H1 (cell line): ENCODE data around the gene MRGPRX2. TPM values are rescaled to one million over a fixed set of nuclear protein-coding genes. Genes with fewer than 3 reads are reported as not detected.

Experiments
- CTCF ChIA-PET: fragments of 300-600 bp; sonication (Branson Sonifier 250); formaldehyde crosslinking; loops from one replicate; lab custom pipeline; 2021; ENCODE audit not compliant: partially characterized antibody; lab: Charles Lee
- POLR2A ChIA-PET: fragments of 300-600 bp; sonication (Branson Sonifier 250); formaldehyde crosslinking; loops from one replicate; lab custom pipeline; 2021; ENCODE audit warnings: inconsistent platforms; ENCODE audit not compliant: partially characterized antibody; lab: Charles Lee
- DNase-seq, 2 experiments: peaks; one replicate each; pipeline versions ENCODE4 v3.0.0 to v3.0.0-alpha.2; 2010 to 2022; ENCODE audit warnings: low spot score in 2 of 2, low read depth in 1 of 2, mixed read lengths in 1 of 2
- FAIRE-seq: peaks from 2 replicates; lab custom pipeline; 2011; peaks lifted over from hg19 to GRCh38; lab: Jason Lieb, UNC
- H2AFZ ChIP-seq: 2 replicates; pipeline ENCODE4 v1.8.1; 2012; ENCODE audit warnings: low read length, inconsistent platforms
- H2AK5ac ChIP-seq: 2 replicates; pipeline ENCODE4 v1.6.1; 2013; ENCODE audit warnings: low read depth, low read length
- H2BK120ac ChIP-seq: replicated peaks from 2 replicates; pipeline ENCODE3; 2013; ENCODE audit warnings: low read depth, low read length, inconsistent platforms
- H2BK12ac ChIP-seq: 2 replicates; pipeline ENCODE4 v1.6.1; 2013; ENCODE audit warnings: low read depth, low read length
- H2BK15ac ChIP-seq: 2 replicates; pipeline ENCODE4 v1.6.1; 2013; ENCODE audit warnings: low read length
- H2BK20ac ChIP-seq: 2 replicates; pipeline ENCODE4 v1.6.1; 2013; ENCODE audit warnings: low read length
- H2BK5ac ChIP-seq: 2 replicates; pipeline ENCODE4 v1.6.1; 2013; ENCODE audit warnings: low read depth, low read length
- H3K14ac ChIP-seq: 2 replicates; pipeline ENCODE4 v1.6.1; 2013; ENCODE audit warnings: inconsistent platforms; ENCODE audit not compliant: insufficient read length
- H3K18ac ChIP-seq: 2 replicates; pipeline ENCODE4 v1.6.1; 2013; ENCODE audit warnings: low read length; ENCODE audit errors: extremely low read depth
- H3K23ac ChIP-seq: 2 replicates; pipeline ENCODE4 v1.6.1; 2013; ENCODE audit warnings: inconsistent platforms; ENCODE audit not compliant: insufficient read length
- H3K23me2 ChIP-seq: 2 replicates; pipeline ENCODE4 v1.6.1; 2013; ENCODE audit warnings: low read depth, low read length
- H3K27ac ChIP-seq: 2 replicates; pipeline ENCODE4 v1.6.1; 2011; ENCODE audit warnings: low read depth, low read length, inconsistent platforms
- H3K27me3 ChIP-seq, 4 experiments: replicated peaks in 1 of 4; 1 replicate in 1 of 4; 2 replicates in 3 of 4; pipeline versions ENCODE4 v1.6.1 to v1.8.1; 2011 to 2013; ENCODE audit warnings: low read length in 3 of 4, mild to moderate bottlenecking in 3 of 4, inconsistent platforms in 2 of 4, mixed read lengths in 2 of 4, moderate library complexity in 1 of 4; ENCODE audit not compliant: control insufficient read depth in 3 of 4, insufficient read depth in 3 of 4; ENCODE audit errors: extremely low read depth in 1 of 4
- H3K36me3 ChIP-seq, 4 experiments: 2 replicates each; pipeline versions ENCODE4 v1.6.1 to v1.8.1; 2011 to 2013; ENCODE audit warnings: mild to moderate bottlenecking in 4 of 4, low read length in 3 of 4, moderate library complexity in 2 of 4, control low read depth in 1 of 4, inconsistent platforms in 1 of 4; ENCODE audit not compliant: insufficient read depth in 4 of 4, control insufficient read depth in 2 of 4
- H3K4ac ChIP-seq: replicated peaks from 2 replicates; pipeline ENCODE3; 2013; ENCODE audit warnings: low read length, low read depth, mixed read lengths, inconsistent platforms; ENCODE audit not compliant: insufficient read length
- H3K4me1 ChIP-seq, 4 experiments: replicated peaks in 1 of 4; 1 replicate in 1 of 4; 2 replicates in 3 of 4; pipeline versions ENCODE4 v1.6.1 to v1.8.1; 2011 to 2013; ENCODE audit warnings: low read length in 3 of 4, inconsistent platforms in 2 of 4, mixed read lengths in 1 of 4; ENCODE audit not compliant: insufficient read depth in 4 of 4, control insufficient read depth in 3 of 4
- H3K4me2 ChIP-seq, 2 experiments: 2 replicates each; pipeline versions ENCODE4 v1.6.1 to v1.8.1; 2011 to 2013; ENCODE audit warnings: low read depth in 2 of 2, low read length in 2 of 2, control low read depth in 1 of 2, inconsistent platforms in 1 of 2, mild to moderate bottlenecking in 1 of 2; ENCODE audit not compliant: insufficient read depth in 1 of 2
- H3K4me3 ChIP-seq, 4 experiments: fragments of 200-600, 300-600 bp in 1 of 4; sonication (generic), shearing (Covaris generic), sonication (Bioruptor Twin) in 1 of 4; 2 replicates each; pipeline versions ENCODE4 v1.5.1 to v1.8.1; 2011 to 2016; ENCODE audit warnings: low read length in 4 of 4, low read depth in 3 of 4, control low read depth in 2 of 4, inconsistent platforms in 2 of 4, mild to moderate bottlenecking in 2 of 4, mixed read lengths in 1 of 4, moderate library complexity in 1 of 4; ENCODE audit not compliant: insufficient read depth in 2 of 4; ENCODE audit errors: extremely low read depth in 1 of 4
- H3K56ac ChIP-seq: replicated peaks from 2 replicates; pipeline ENCODE3; 2013; ENCODE audit warnings: low read depth, mild to moderate bottlenecking, mixed read lengths, low read length, inconsistent platforms; ENCODE audit not compliant: insufficient read length
- H3K79me1 ChIP-seq: 2 replicates; pipeline ENCODE4 v1.6.1; 2013; ENCODE audit warnings: low read depth, low read length, control low read depth
- H3K79me2 ChIP-seq, 2 experiments: 2 replicates each; pipeline versions ENCODE4 v1.6.1 to v1.8.1; 2012 to 2013; ENCODE audit warnings: low read length in 2 of 2, mild to moderate bottlenecking in 2 of 2, inconsistent platforms in 1 of 2; ENCODE audit not compliant: insufficient read depth in 2 of 2, control insufficient read depth in 1 of 2
- H3K9ac ChIP-seq, 4 experiments: replicated peaks in 1 of 4; 1 replicate in 1 of 4; 2 replicates in 3 of 4; pipeline versions ENCODE4 v1.6.1 to v1.8.1; 2011 to 2013; ENCODE audit warnings: low read depth in 3 of 4, low read length in 3 of 4, control low read depth in 2 of 4, mild to moderate bottlenecking in 2 of 4, moderate library complexity in 2 of 4, inconsistent platforms in 1 of 4; ENCODE audit errors: extremely low read depth in 1 of 4
- H3K9me3 ChIP-seq, 2 experiments: 2 replicates each; pipeline versions ENCODE4 v1.6.1 to v1.8.1; 2012 to 2013; ENCODE audit warnings: mild to moderate bottlenecking in 2 of 2, moderate library complexity in 2 of 2, control low read depth in 1 of 2, inconsistent platforms in 1 of 2, low read depth in 1 of 2, low read length in 1 of 2, mixed read lengths in 1 of 2; ENCODE audit not compliant: insufficient read depth in 2 of 2
- H4K20me1 ChIP-seq, 2 experiments: replicated peaks in 1 of 2; 2 replicates each; pipeline versions ENCODE3 to v1.8.1; 2011 to 2013; ENCODE audit warnings: inconsistent platforms in 2 of 2, low read length in 2 of 2, mild to moderate bottlenecking in 1 of 2; ENCODE audit not compliant: insufficient read depth in 2 of 2, control insufficient read depth in 1 of 2
- H4K5ac ChIP-seq: 2 replicates; pipeline ENCODE4 v1.6.1; 2013; ENCODE audit warnings: low read length, low read depth, mixed read lengths, inconsistent platforms; ENCODE audit not compliant: insufficient read length
- H4K8ac ChIP-seq: 2 replicates; pipeline ENCODE4 v1.8.0; 2013; ENCODE audit warnings: mild to moderate bottlenecking, moderate library complexity, low read length, inconsistent platforms; ENCODE audit not compliant: insufficient read depth; ENCODE audit errors: extremely low read depth
- H4K91ac ChIP-seq: replicated peaks from 2 replicates; pipeline ENCODE3; 2013; ENCODE audit warnings: low read length, mixed read lengths, inconsistent platforms; ENCODE audit not compliant: insufficient read length
- CBX8 ChIP-seq: fragments of 300-800, 300-1000 bp; sonication (generic); IDR thresholded peaks from 2 replicates; pipeline ENCODE4 v1.7.1; 2016; ENCODE audit warnings: low read depth, low read length, borderline replicate concordance
- GTF2F1 ChIP-seq: IDR thresholded peaks from 2 replicates; pipeline ENCODE4 v1.6.1; 2012; ENCODE audit warnings: low read depth, low read length, improper control_type of control experiment, borderline replicate concordance
- MAFK ChIP-seq: IDR thresholded peaks from 2 replicates; pipeline ENCODE4 v1.6.1; 2012; ENCODE audit warnings: low read depth, mild to moderate bottlenecking, improper control_type of control experiment, low read length
- NRF1 ChIP-seq: IDR thresholded peaks from 2 replicates; pipeline ENCODE4 v1.6.1; 2011; ENCODE audit warnings: mild to moderate bottlenecking, low read depth, low read length, improper control_type of control experiment
- WGBS, 2 experiments: shearing (Covaris generic) in 1 of 2; methylation state at CpG; one replicate each; pipeline versions ENCODE4 v1.1.6 to v1.1.7; 2013 to 2015; ENCODE audit warnings: low lambda C conversion rate in 2 of 2, mixed read lengths in 2 of 2, inconsistent platforms in 1 of 2, low coverage in 1 of 2, missing lambda C conversion rate in 1 of 2; ENCODE audit not compliant: insufficient replicate concordance in 2 of 2, insufficient coverage in 1 of 2, insufficient read length in 1 of 2; ENCODE audit errors: extremely low coverage in 1 of 2, missing lambda C conversion rate in 1 of 2; 5-methylcytosine and 5-hydroxymethylcytosine counted together
- polyA plus RNA-seq, 7 experiments: library from polyadenylated mRNA; depleted of rRNA in 3 of 7; stranded (reverse) in 5 of 7; unstranded in 2 of 7; fragments of >200 nt in 5 of 7; fragments of 200-250 nt in 2 of 7; gene quantifications; 1 replicate in 5 of 7; 2 replicates in 1 of 7; 4 replicates in 1 of 7; pipeline versions ENCODE4 v1.2.1 to v1.2.3, GENCODE V29; 2011 to 2013; ENCODE audit warnings: missing spikeins in 2 of 7, mixed read lengths in 2 of 7
- total RNA-seq: library from RNA; stranded (reverse); fragmentation: NEBNext Ultra II Directional; extraction: Animal tissue kit (Norgen Biotek cat#: 25700); gene quantifications from 2 replicates; pipeline ENCODE4 v1.2.1, GENCODE V29; 2021
- TF ChIP-seq, protein P1 (sequence below): IDR thresholded peaks from 2 replicates; pipeline ENCODE4 v1.6.1; 2011; ENCODE audit warnings: low read length, improper control_type of control experiment

Gene MRGPRX2
- total and polyA plus RNA-seq, 2 of the 8 experiments (the other 6 are each of a cell fraction or from before 2014, with no cell fraction given), result not detected

DNA sequence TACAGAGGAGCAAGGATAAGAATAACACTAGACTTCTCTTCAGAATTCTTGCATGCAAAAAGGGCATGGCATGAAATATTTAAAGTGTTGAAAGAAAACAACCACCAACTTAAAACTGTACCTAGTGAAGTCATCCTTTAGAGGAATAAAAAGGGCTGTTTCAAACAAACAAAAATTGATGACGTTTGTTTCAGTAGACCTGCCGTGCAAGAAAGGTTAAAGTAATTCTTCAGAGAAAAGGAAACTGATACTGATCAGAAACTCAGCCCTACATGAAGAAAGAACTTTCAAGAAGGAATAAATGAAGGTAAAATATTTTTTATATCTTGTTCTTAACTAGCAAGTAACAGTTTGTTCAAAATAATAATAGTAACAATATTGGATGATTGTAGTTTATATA lies 27.5 kb downstream of the MRGPRX2 start:
- H2BK120ac ChIP-seq, result no peak overlapping the region
- H2BK15ac ChIP-seq, result no peak overlapping the region
- H3K4me3 ChIP-seq, result no peak overlapping the region
- no peaks in the 10 kb centered on the region for H3K27me3 ChIP-seq
- H2BK20ac ChIP-seq, result no peak overlapping the region
- CTCF ChIA-PET, result no interaction called here
- no peak overlapping the region for H3K4me2 ChIP-seq
- no peak overlapping the region for H3K23ac ChIP-seq
- 72% methylated on average over 2 of the region's 2 CpGs; no CpG with 5 or more reads in 1 of the 2 experiments for WGBS, 2 experiments
- H2AK5ac ChIP-seq, result no peak overlapping the region
- H4K91ac ChIP-seq, result no peak overlapping the region
- H3K56ac ChIP-seq, result no peak overlapping the region
- no peak overlapping the region for H3K4ac ChIP-seq
- H3K27ac ChIP-seq, result no peak overlapping the region
- peaks cover 0 to 2% of the 10 kb centered on the region in 2 experiments for H4K20me1 ChIP-seq
- no peak overlapping the region for H4K8ac ChIP-seq
- no peak overlapping the region for H2BK5ac ChIP-seq
- no peak overlapping the region for H3K18ac ChIP-seq
- FAIRE-seq (no peak), DNase-seq (no peak)
- H3K9me3 ChIP-seq, result no peaks in the 10 kb centered on the region
- no peaks in the 10 kb centered on the region for H3K36me3 ChIP-seq
- no peaks in the 10 kb centered on the region for H3K79me1 ChIP-seq
- POLR2A ChIA-PET, result no interaction called here
- no peak overlapping the region for H2BK12ac ChIP-seq
- H3K79me2 ChIP-seq, result no peaks in the 10 kb centered on the region
- no peak overlapping the region for H2AFZ ChIP-seq
- H3K4me1 ChIP-seq, result no peaks in the 10 kb centered on the region
- H3K9ac ChIP-seq, result no peak overlapping the region
- H4K5ac ChIP-seq, result no peak overlapping the region
- H3K14ac ChIP-seq, result no peak overlapping the region
- no peaks in the 10 kb centered on the region for H3K23me2 ChIP-seq
- no peak for TF ChIP-seq GTF2F1
- no peak for TF ChIP-seq NRF1
- no peak for TF ChIP-seq CBX8
- TF ChIP-seq, protein P1, sequence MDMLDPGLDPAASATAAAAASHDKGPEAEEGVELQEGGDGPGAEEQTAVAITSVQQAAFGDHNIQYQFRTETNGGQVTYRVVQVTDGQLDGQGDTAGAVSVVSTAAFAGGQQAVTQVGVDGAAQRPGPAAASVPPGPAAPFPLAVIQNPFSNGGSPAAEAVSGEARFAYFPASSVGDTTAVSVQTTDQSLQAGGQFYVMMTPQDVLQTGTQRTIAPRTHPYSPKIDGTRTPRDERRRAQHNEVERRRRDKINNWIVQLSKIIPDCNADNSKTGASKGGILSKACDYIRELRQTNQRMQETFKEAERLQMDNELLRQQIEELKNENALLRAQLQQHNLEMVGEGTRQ, result no peak
- TF ChIP-seq MAFK, result no peak
